ENCODE data around the gene FOSL2.

- TF ChIP-seq CTCF (IDR thresholded peaks at IDR 0.05; ENCODE audit: insufficient read depth, low read length) (no peak), POLR2AphosphoS5 (IDR thresholded peaks at IDR 0.05; ENCODE audit: low read depth) (no peak), SPI1 (IDR thresholded peaks at IDR 0.05; ENCODE audit: borderline replicate concordance, low read depth) (0 out of 2 replicates have a peak, but pooled peaks have one; percentile 11), GABPA (IDR thresholded peaks at IDR 0.05; ENCODE audit: low read depth) (no peak)
- TF ChIP-seq, protein P1, sequence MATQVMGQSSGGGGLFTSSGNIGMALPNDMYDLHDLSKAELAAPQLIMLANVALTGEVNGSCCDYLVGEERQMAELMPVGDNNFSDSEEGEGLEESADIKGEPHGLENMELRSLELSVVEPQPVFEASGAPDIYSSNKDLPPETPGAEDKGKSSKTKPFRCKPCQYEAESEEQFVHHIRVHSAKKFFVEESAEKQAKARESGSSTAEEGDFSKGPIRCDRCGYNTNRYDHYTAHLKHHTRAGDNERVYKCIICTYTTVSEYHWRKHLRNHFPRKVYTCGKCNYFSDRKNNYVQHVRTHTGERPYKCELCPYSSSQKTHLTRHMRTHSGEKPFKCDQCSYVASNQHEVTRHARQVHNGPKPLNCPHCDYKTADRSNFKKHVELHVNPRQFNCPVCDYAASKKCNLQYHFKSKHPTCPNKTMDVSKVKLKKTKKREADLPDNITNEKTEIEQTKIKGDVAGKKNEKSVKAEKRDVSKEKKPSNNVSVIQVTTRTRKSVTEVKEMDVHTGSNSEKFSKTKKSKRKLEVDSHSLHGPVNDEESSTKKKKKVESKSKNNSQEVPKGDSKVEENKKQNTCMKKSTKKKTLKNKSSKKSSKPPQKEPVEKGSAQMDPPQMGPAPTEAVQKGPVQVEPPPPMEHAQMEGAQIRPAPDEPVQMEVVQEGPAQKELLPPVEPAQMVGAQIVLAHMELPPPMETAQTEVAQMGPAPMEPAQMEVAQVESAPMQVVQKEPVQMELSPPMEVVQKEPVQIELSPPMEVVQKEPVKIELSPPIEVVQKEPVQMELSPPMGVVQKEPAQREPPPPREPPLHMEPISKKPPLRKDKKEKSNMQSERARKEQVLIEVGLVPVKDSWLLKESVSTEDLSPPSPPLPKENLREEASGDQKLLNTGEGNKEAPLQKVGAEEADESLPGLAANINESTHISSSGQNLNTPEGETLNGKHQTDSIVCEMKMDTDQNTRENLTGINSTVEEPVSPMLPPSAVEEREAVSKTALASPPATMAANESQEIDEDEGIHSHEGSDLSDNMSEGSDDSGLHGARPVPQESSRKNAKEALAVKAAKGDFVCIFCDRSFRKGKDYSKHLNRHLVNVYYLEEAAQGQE (IDR thresholded peaks at IDR 0.05; ENCODE audit: insufficient replicate concordance, low read depth), result no peak
Observed at GRCh38 chr2:28348149-28348567, 44.5 kb upstream of the FOSL2 start.

Data from HL-60 (cell line).